Measurements from ENCODE around the gene ADAP2. TPM values are rescaled to one million over a fixed set of nuclear protein-coding genes. Genes with fewer than 3 reads are reported as not detected.

The ADAP2 gene
- 2.2 TPM for polyA plus RNA-seq (2012; ENCODE audit: insufficient read length, low read depth)

- TF ChIP-seq REST (IDR thresholded peaks at IDR 0.05; ENCODE audit: insufficient read depth in 1 of 2, low read depth in 2 of 2, low read length in 2 of 2) = no peak
- no peak for TF ChIP-seq SIN3A (IDR thresholded peaks at IDR 0.05; ENCODE audit: borderline replicate concordance, insufficient read depth, low read length)
- no peak for TF ChIP-seq FOXP2 (optimal IDR thresholded peaks at IDR 0.05; ENCODE audit: borderline replicate concordance, extremely low read depth, extremely low read length, insufficient read depth)
- no peak for TF ChIP-seq POLR2AphosphoS5 (IDR thresholded peaks at IDR 0.05; ENCODE audit: low read depth, low read length)
- TF ChIP-seq TAF1 (IDR thresholded peaks at IDR 0.05; ENCODE audit: borderline replicate concordance, insufficient read depth, low read length) = no peak
Measured at GRCh38 chr17:30921544-30922196, at the start of gene ADAP2. TSS of gene ADAP2 (plus strand) at chr17:30921945. CDS start at chr17:30922015, 70 bp downstream.

GRCh38 chr17:30886187-30886586 is 35.6 kb upstream of the ADAP2 start:
- TF ChIP-seq SIN3A (IDR thresholded peaks at IDR 0.05; ENCODE audit: borderline replicate concordance, insufficient read depth, low read length) = no peak
- TF ChIP-seq POLR2AphosphoS5 (IDR thresholded peaks at IDR 0.05; ENCODE audit: low read depth, low read length) = no peak

- TF ChIP-seq POLR2AphosphoS5 (IDR thresholded peaks at IDR 0.05; ENCODE audit: low read depth, low read length) (0 out of 2 replicates have a peak, but pooled peaks have one; percentile 13), REST (IDR thresholded peaks at IDR 0.05; ENCODE audit: insufficient read depth in 1 of 2, low read depth in 2 of 2, low read length in 2 of 2) (no peak)
Measured at GRCh38 chr17:30894236-30894635, 27.5 kb upstream of the ADAP2 start.

GRCh38 chr17:30897311-30897710 is 24.4 kb upstream of the ADAP2 start:
- no peak for TF ChIP-seq SIN3A (IDR thresholded peaks at IDR 0.05; ENCODE audit: borderline replicate concordance, insufficient read depth, low read length)
- TF ChIP-seq REST (IDR thresholded peaks at IDR 0.05; ENCODE audit: insufficient read depth in 1 of 2, low read depth in 2 of 2, low read length in 2 of 2) = no peak
- no peak for TF ChIP-seq TAF1 (IDR thresholded peaks at IDR 0.05; ENCODE audit: borderline replicate concordance, insufficient read depth, low read length)
- TF ChIP-seq FOXP2 (optimal IDR thresholded peaks at IDR 0.05; ENCODE audit: borderline replicate concordance, extremely low read depth, extremely low read length, insufficient read depth) = no peak
- no peak for TF ChIP-seq POLR2AphosphoS5 (IDR thresholded peaks at IDR 0.05; ENCODE audit: low read depth, low read length)

GRCh38 chr17:30905742-30906100 is 16.0 kb upstream of the ADAP2 start:
- TF ChIP-seq TAF1 (IDR thresholded peaks at IDR 0.05; ENCODE audit: borderline replicate concordance, insufficient read depth, low read length) (no peak), SIN3A (IDR thresholded peaks at IDR 0.05; ENCODE audit: borderline replicate concordance, insufficient read depth, low read length) (no peak), FOXP2 (optimal IDR thresholded peaks at IDR 0.05; ENCODE audit: borderline replicate concordance, extremely low read depth, extremely low read length, insufficient read depth) (no peak), POLR2AphosphoS5 (IDR thresholded peaks at IDR 0.05; ENCODE audit: low read depth, low read length) (no peak), REST (IDR thresholded peaks at IDR 0.05; ENCODE audit: insufficient read depth in 1 of 2, low read depth in 2 of 2, low read length in 2 of 2) (no peak)
